Measurements from ENCODE around the gene ZNF311. TPM values are rescaled to one million over a fixed set of nuclear protein-coding genes. Genes with fewer than 3 reads are reported as not detected.

The ZNF311 gene
- total RNA-seq, 2 experiments from 2014 or later = 0.25 to 0.31 TPM

GRCh38 chr6:28980852-28981430 is 24.2 kb downstream of the ZNF311 start:
- peaks cover 27% of the 10 kb centered on the region for H3K36me3 Mint-ChIP-seq (ENCODE audit: low read depth)
- H3K4me1 ChIP-seq (ENCODE audit: insufficient read depth, low read length) = peaks cover 28% of the 10 kb centered on the region
- DNase-seq (peak in 8 of 14 experiments; percentile 5 to 76 (median 36)), ATAC-seq (ENCODE audit: poor library complexity) (peak; percentile 44)
- H3K27ac Mint-ChIP-seq = peak overlapping the region; percentile 98
- H3K9me3 ChIP-seq (ENCODE audit: control insufficient read depth in 1 of 2, insufficient read depth in 1 of 2, low read length in 2 of 2) = peaks cover 0 to 6% of the 10 kb centered on the region in 2 experiments
- ChIA-PET POLR2A (interaction anchor here (1.0 to 3.9 kb wide), 11 partner anchors 24 to 1345 kb away, joined by 3 to 24 read pairs (median 11); partner anchors contain the start of genes TRIM27, TRIM39 and ZNF311), CTCF (interaction anchor here (0.6 to 3.1 kb wide), 8 partner anchors 35 to 605 kb away, joined by 3 to 15 read pairs (median 3); partner anchors contain the start of gene TRIM27)
- no peak for TF ChIP-seq CTCF (IDR thresholded peaks at IDR 0.05)
- peaks cover 75% of the 10 kb centered on the region for H3K4me1 Mint-ChIP-seq (ENCODE audit: low read depth)
- intact Hi-C loops (cut with DNase I, micrococcal nuclease) = loop anchor here (1.0 to 10.0 kb wide), 8 partner anchors 36 to 1849 kb away; a partner anchor contains a TSS
- H3K36me3 ChIP-seq (ENCODE audit: insufficient read depth, low read length) = no peaks in the 10 kb centered on the region
- H3K9me3 Mint-ChIP-seq = peaks cover 5% of the 10 kb centered on the region
- H3K4me3 ChIP-seq (ENCODE audit: low read length) = peak overlapping the region; percentile 88
- peaks cover 0 to 10% of the 10 kb centered on the region in 2 experiments for H3K27me3 ChIP-seq (ENCODE audit: control insufficient read depth in 1 of 2, insufficient read depth in 2 of 2, low read length in 2 of 2)
- no peak overlapping the region for H3K27ac ChIP-seq (ENCODE audit: low read depth in 1 of 2, low read length in 2 of 2)
- peaks cover 60% of the 10 kb centered on the region for H3K27me3 Mint-ChIP-seq
- H3K4me3 Mint-ChIP-seq = peak overlapping the region; percentile 95

- intact Hi-C loops (cut with DNase I, micrococcal nuclease) = loop anchor here (2.0 to 10.0 kb wide), 5 partner anchors 37 to 1848 kb away; a partner anchor contains a TSS
- Mint-ChIP-seq H3K27ac (peak overlapping the region; percentile 98), H3K9me3 (peaks cover 5% of the 10 kb centered on the region), H3K36me3 (ENCODE audit: low read depth) (peaks cover 27% of the 10 kb centered on the region), H3K4me1 (ENCODE audit: low read depth) (peaks cover 68% of the 10 kb centered on the region), H3K4me3 (peak overlapping the region; percentile 95), H3K27me3 (peaks cover 54% of the 10 kb centered on the region)
- H3K27ac ChIP-seq (ENCODE audit: low read depth in 1 of 2, low read length in 2 of 2) = no peak overlapping the region
- CTCF ChIA-PET = interaction anchor here (0.6 to 1.5 kb wide), 3 partner anchors 36 to 606 kb away, joined by 3 read pairs; partner anchors contain the start of gene TRIM27
- peak in 1 of 14 experiments; percentile 32 for DNase-seq
- no peak for TF ChIP-seq CTCF (IDR thresholded peaks at IDR 0.05)
- H3K36me3 ChIP-seq (ENCODE audit: insufficient read depth, low read length) = no peaks in the 10 kb centered on the region
- peaks cover 0 to 6% of the 10 kb centered on the region in 2 experiments for H3K9me3 ChIP-seq (ENCODE audit: control insufficient read depth in 1 of 2, insufficient read depth in 1 of 2, low read length in 2 of 2)
- H3K4me1 ChIP-seq (ENCODE audit: insufficient read depth, low read length) = peaks cover 23% of the 10 kb centered on the region
- POLR2A ChIA-PET = interaction anchor here (1.0 to 3.9 kb wide), 10 partner anchors 20 to 1346 kb away, joined by 3 to 24 read pairs (median 8); partner anchors contain the start of genes TRIM27, TRIM39 and ZNF311
- peaks cover 0 to 8% of the 10 kb centered on the region in 2 experiments for H3K27me3 ChIP-seq (ENCODE audit: control insufficient read depth in 1 of 2, insufficient read depth in 2 of 2, low read length in 2 of 2)
- H3K4me3 ChIP-seq (ENCODE audit: low read length) = peak overlapping the region; percentile 88
- no peak for ATAC-seq (ENCODE audit: poor library complexity)
Observed at GRCh38 chr6:28980137-28980851, 24.8 kb downstream of the ZNF311 start.

DNA sequence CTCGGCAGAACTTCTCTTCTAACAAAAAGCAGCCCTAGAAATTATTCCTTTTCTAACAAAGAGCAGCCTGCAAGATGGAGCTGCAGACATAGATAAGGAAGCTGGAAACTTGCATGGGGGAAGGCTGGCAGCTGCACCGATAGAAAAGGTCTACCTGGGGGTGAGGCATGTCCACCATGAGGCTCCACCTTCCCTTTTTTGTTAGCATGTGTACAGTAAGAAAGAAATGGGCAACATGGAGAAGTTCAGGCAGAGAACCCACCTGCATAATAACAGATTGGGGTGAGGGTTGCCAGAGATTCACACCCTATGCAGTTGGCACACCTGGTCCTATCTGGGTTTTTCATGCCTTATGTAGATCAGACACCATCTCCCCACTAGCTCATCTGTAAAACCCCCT is 25.4 kb downstream of the ZNF311 start:
- peaks cover 0 to 8% of the 10 kb centered on the region in 2 experiments for H3K27me3 ChIP-seq (ENCODE audit: control insufficient read depth in 1 of 2, insufficient read depth in 2 of 2, low read length in 2 of 2)
- H3K4me1 Mint-ChIP-seq (ENCODE audit: low read depth) = peaks cover 62% of the 10 kb centered on the region
- no peak overlapping the region for H3K4me3 ChIP-seq (ENCODE audit: low read length)
- POLR2A ChIA-PET = interaction anchor here (1.0 to 3.9 kb wide), 3 partner anchors 20 to 142 kb away, joined by 3 to 24 read pairs (median 16); partner anchors contain the start of gene TRIM27
- H3K4me3 Mint-ChIP-seq = peak overlapping the region; percentile 95
- no peaks in the 10 kb centered on the region for H3K36me3 ChIP-seq (ENCODE audit: insufficient read depth, low read length)
- H3K27ac Mint-ChIP-seq = no peak overlapping the region
- no peak overlapping the region for H3K27ac ChIP-seq (ENCODE audit: low read depth in 1 of 2, low read length in 2 of 2)
- peaks cover 0 to 6% of the 10 kb centered on the region in 2 experiments for H3K9me3 ChIP-seq (ENCODE audit: control insufficient read depth in 1 of 2, insufficient read depth in 1 of 2, low read length in 2 of 2)
- H3K9me3 Mint-ChIP-seq = peaks cover 5% of the 10 kb centered on the region
- peaks cover 21% of the 10 kb centered on the region for H3K4me1 ChIP-seq (ENCODE audit: insufficient read depth, low read length)
- ATAC-seq (ENCODE audit: poor library complexity) (no peak), DNase-seq (no peak)
- peaks cover 27% of the 10 kb centered on the region for H3K36me3 Mint-ChIP-seq (ENCODE audit: low read depth)
- intact Hi-C loops (cut with DNase I, micrococcal nuclease) = loop anchor here (2.0 to 10.0 kb wide), 6 partner anchors 33 to 1847 kb away; a partner anchor contains a TSS
- CTCF ChIA-PET = interaction anchor here (1.2 kb wide), 1 partner anchor 40 kb away, joined by 3 read pairs; no protein-coding TSS in a partner anchor
- peaks cover 52% of the 10 kb centered on the region for H3K27me3 Mint-ChIP-seq
- no peak for TF ChIP-seq CTCF (IDR thresholded peaks at IDR 0.05)
